T-helper 1 cell treated with Interleukin-12 subunit alpha and Interleukin-12 subunit beta and Interleukin-4 antibody, amounts not matched to agents 30 μg/mL and 1 μg/mL, for 36 hours (primary cell): Measurements from ENCODE around the gene FAM168A.

Source experiments
- H3K27ac Mint-ChIP-seq: one replicate; pipeline ENCODE4 v1.8.0; 2021; ENCODE audit warnings: mild to moderate bottlenecking, mixed read lengths
- H3K27me3 Mint-ChIP-seq: one replicate; pipeline ENCODE4 v1.8.0; 2021; ENCODE audit warnings: low read depth, mixed read lengths
- H3K36me3 Mint-ChIP-seq: one replicate; pipeline ENCODE4 v1.8.0; 2021; ENCODE audit warnings: low read depth, mixed read lengths
- H3K4me1 Mint-ChIP-seq: one replicate; pipeline ENCODE4 v1.8.0; 2021; ENCODE audit warnings: low read depth, mixed read lengths
- H3K4me3 Mint-ChIP-seq: one replicate; pipeline ENCODE4 v1.8.0; 2021; ENCODE audit warnings: mild to moderate bottlenecking, moderate library complexity, mixed read lengths
- H3K9me3 Mint-ChIP-seq: one replicate; pipeline ENCODE4 v1.8.0; 2021; ENCODE audit warnings: mixed read lengths

The FAM168A gene

GRCh38 chr11:73555615-73556014 lies 42.3 kb downstream of the FAM168A start:
- Mint-ChIP-seq H3K9me3 (no peaks in the 10 kb centered on the region), H3K36me3 (peaks cover 10% of the 10 kb centered on the region), H3K4me1 (peaks cover 7% of the 10 kb centered on the region), H3K4me3 (no peak overlapping the region), H3K27ac (no peak overlapping the region), H3K27me3 (no peaks in the 10 kb centered on the region)

GRCh38 chr11:73554671-73555320 lies 43.1 kb downstream of the FAM168A start:
- Mint-ChIP-seq H3K36me3 (peaks cover 10% of the 10 kb centered on the region), H3K4me1 (peaks cover 11% of the 10 kb centered on the region), H3K27ac (no peak overlapping the region), H3K27me3 (no peaks in the 10 kb centered on the region), H3K4me3 (no peak overlapping the region), H3K9me3 (no peaks in the 10 kb centered on the region)

GRCh38 chr11:73553266-73553665 lies 44.6 kb downstream of the FAM168A start:
- Mint-ChIP-seq H3K27ac (no peak overlapping the region), H3K4me3 (no peak overlapping the region), H3K9me3 (no peaks in the 10 kb centered on the region), H3K27me3 (no peaks in the 10 kb centered on the region), H3K36me3 (peaks cover 10% of the 10 kb centered on the region), H3K4me1 (peaks cover 12% of the 10 kb centered on the region)

- no peaks in the 10 kb centered on the region for H3K9me3 Mint-ChIP-seq
- H3K36me3 Mint-ChIP-seq, result peaks cover 3% of the 10 kb centered on the region
- H3K4me3 Mint-ChIP-seq, result no peak overlapping the region
- no peak overlapping the region for H3K27ac Mint-ChIP-seq
- H3K27me3 Mint-ChIP-seq, result no peaks in the 10 kb centered on the region
- peaks cover 14% of the 10 kb centered on the region for H3K4me1 Mint-ChIP-seq
Observed at GRCh38 chr11:73551677-73552076, 46.2 kb downstream of the FAM168A start.

- no peak overlapping the region for H3K27ac Mint-ChIP-seq
Observed at GRCh38 chr11:73549376-73549775, 48.5 kb downstream of the FAM168A start.

GRCh38 chr11:73547706-73548595 lies 50.0 kb downstream of the FAM168A start:
- H3K27ac Mint-ChIP-seq, result no peak overlapping the region
- no peak overlapping the region for H3K4me3 Mint-ChIP-seq
- no peaks in the 10 kb centered on the region for H3K27me3 Mint-ChIP-seq
- H3K4me1 Mint-ChIP-seq, result peaks cover 12% of the 10 kb centered on the region
- no peaks in the 10 kb centered on the region for H3K9me3 Mint-ChIP-seq
- H3K36me3 Mint-ChIP-seq, result no peaks in the 10 kb centered on the region

More at GRCh38 chr11:73549376-73549775, 48.5 kb downstream of the FAM168A start:
- H3K4me1 Mint-ChIP-seq, result peaks cover 12% of the 10 kb centered on the region
- no peak overlapping the region for H3K4me3 Mint-ChIP-seq
- H3K36me3 Mint-ChIP-seq, result no peaks in the 10 kb centered on the region
- no peaks in the 10 kb centered on the region for H3K9me3 Mint-ChIP-seq
- no peaks in the 10 kb centered on the region for H3K27me3 Mint-ChIP-seq

- Mint-ChIP-seq H3K4me3 (no peak overlapping the region), H3K27me3 (no peaks in the 10 kb centered on the region), H3K9me3 (no peaks in the 10 kb centered on the region), H3K36me3 (peaks cover 2% of the 10 kb centered on the region), H3K4me1 (peaks cover 20% of the 10 kb centered on the region), H3K27ac (no peak overlapping the region)
Observed at GRCh38 chr11:73542175-73542574, 55.7 kb downstream of the FAM168A start.

- Mint-ChIP-seq H3K4me1 (peaks cover 22% of the 10 kb centered on the region), H3K27me3 (no peaks in the 10 kb centered on the region), H3K4me3 (no peak overlapping the region), H3K36me3 (peaks cover 7% of the 10 kb centered on the region), H3K27ac (peak overlapping the region; percentile 8), H3K9me3 (no peaks in the 10 kb centered on the region)
Observed at GRCh38 chr11:73539506-73540084, 58.3 kb downstream of the FAM168A start.

GRCh38 chr11:73538381-73538872 lies 59.5 kb downstream of the FAM168A start:
- Mint-ChIP-seq H3K27ac (peak overlapping the region; percentile 80), H3K4me1 (peaks cover 25% of the 10 kb centered on the region), H3K27me3 (no peaks in the 10 kb centered on the region), H3K9me3 (no peaks in the 10 kb centered on the region), H3K4me3 (peak overlapping the region; percentile 32), H3K36me3 (peaks cover 9% of the 10 kb centered on the region)

- H3K9me3 Mint-ChIP-seq, result no peaks in the 10 kb centered on the region
- peaks cover 9% of the 10 kb centered on the region for H3K36me3 Mint-ChIP-seq
- H3K4me1 Mint-ChIP-seq, result peaks cover 25% of the 10 kb centered on the region
- H3K27me3 Mint-ChIP-seq, result no peaks in the 10 kb centered on the region
- peak overlapping the region; percentile 32 for H3K4me3 Mint-ChIP-seq
- peak overlapping the region; percentile 80 for H3K27ac Mint-ChIP-seq
Observed at GRCh38 chr11:73537969-73538368, 59.9 kb downstream of the FAM168A start.

GRCh38 chr11:73536961-73537360 lies 61.0 kb downstream of the FAM168A start:
- no peaks in the 10 kb centered on the region for H3K9me3 Mint-ChIP-seq
- no peak overlapping the region for H3K4me3 Mint-ChIP-seq
- peak overlapping the region; percentile 1 for H3K27ac Mint-ChIP-seq
- H3K27me3 Mint-ChIP-seq, result no peaks in the 10 kb centered on the region
- peaks cover 21% of the 10 kb centered on the region for H3K4me1 Mint-ChIP-seq
- peaks cover 9% of the 10 kb centered on the region for H3K36me3 Mint-ChIP-seq

GRCh38 chr11:73532310-73532709 lies 65.6 kb downstream of the FAM168A start:
- H3K27me3 Mint-ChIP-seq, result no peaks in the 10 kb centered on the region
- H3K4me3 Mint-ChIP-seq, result no peak overlapping the region
- peaks cover 7% of the 10 kb centered on the region for H3K36me3 Mint-ChIP-seq
- peaks cover 26% of the 10 kb centered on the region for H3K4me1 Mint-ChIP-seq
- H3K9me3 Mint-ChIP-seq, result no peaks in the 10 kb centered on the region
- H3K27ac Mint-ChIP-seq, result no peak overlapping the region

- Mint-ChIP-seq H3K9me3 (no peaks in the 10 kb centered on the region), H3K27me3 (no peaks in the 10 kb centered on the region), H3K4me3 (no peak overlapping the region), H3K36me3 (peaks cover 4% of the 10 kb centered on the region), H3K4me1 (peaks cover 27% of the 10 kb centered on the region), H3K27ac (no peak overlapping the region)
Observed at GRCh38 chr11:73531386-73531785, 66.5 kb downstream of the FAM168A start.

GRCh38 chr11:73530109-73530508 lies 67.8 kb downstream of the FAM168A start:
- Mint-ChIP-seq H3K4me1 (peaks cover 27% of the 10 kb centered on the region), H3K36me3 (peaks cover 2% of the 10 kb centered on the region), H3K4me3 (no peak overlapping the region), H3K27ac (no peak overlapping the region), H3K27me3 (no peaks in the 10 kb centered on the region), H3K9me3 (no peaks in the 10 kb centered on the region)

- peaks cover 27% of the 10 kb centered on the region for H3K4me1 Mint-ChIP-seq
- no peak overlapping the region for H3K27ac Mint-ChIP-seq
- H3K9me3 Mint-ChIP-seq, result peaks cover under 1% of the 10 kb centered on the region
- peaks cover 5% of the 10 kb centered on the region for H3K36me3 Mint-ChIP-seq
- H3K4me3 Mint-ChIP-seq, result no peak overlapping the region
- H3K27me3 Mint-ChIP-seq, result no peaks in the 10 kb centered on the region
Observed at GRCh38 chr11:73529204-73529530, 68.7 kb downstream of the FAM168A start.
